ENCODE data around the gene ZNF804A. TPM values are rescaled to one million over a fixed set of nuclear protein-coding genes. Genes with fewer than 3 reads are reported as not detected.

ZNF804A gene
- total RNA-seq, 2 experiments from 2014 or later = not detected

- Mint-ChIP-seq H3K9me3 (peaks cover 2% of the 10 kb centered on the region), H3K4me3 (no peak overlapping the region), H3K27me3 (no peaks in the 10 kb centered on the region), H3K27ac (no peak overlapping the region), H3K4me1 (ENCODE audit: low read depth) (no peaks in the 10 kb centered on the region), H3K36me3 (ENCODE audit: low read depth) (no peaks in the 10 kb centered on the region)
- TF ChIP-seq, protein P1, sequence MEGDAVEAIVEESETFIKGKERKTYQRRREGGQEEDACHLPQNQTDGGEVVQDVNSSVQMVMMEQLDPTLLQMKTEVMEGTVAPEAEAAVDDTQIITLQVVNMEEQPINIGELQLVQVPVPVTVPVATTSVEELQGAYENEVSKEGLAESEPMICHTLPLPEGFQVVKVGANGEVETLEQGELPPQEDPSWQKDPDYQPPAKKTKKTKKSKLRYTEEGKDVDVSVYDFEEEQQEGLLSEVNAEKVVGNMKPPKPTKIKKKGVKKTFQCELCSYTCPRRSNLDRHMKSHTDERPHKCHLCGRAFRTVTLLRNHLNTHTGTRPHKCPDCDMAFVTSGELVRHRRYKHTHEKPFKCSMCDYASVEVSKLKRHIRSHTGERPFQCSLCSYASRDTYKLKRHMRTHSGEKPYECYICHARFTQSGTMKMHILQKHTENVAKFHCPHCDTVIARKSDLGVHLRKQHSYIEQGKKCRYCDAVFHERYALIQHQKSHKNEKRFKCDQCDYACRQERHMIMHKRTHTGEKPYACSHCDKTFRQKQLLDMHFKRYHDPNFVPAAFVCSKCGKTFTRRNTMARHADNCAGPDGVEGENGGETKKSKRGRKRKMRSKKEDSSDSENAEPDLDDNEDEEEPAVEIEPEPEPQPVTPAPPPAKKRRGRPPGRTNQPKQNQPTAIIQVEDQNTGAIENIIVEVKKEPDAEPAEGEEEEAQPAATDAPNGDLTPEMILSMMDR (IDR thresholded peaks at IDR 0.05) = no peak
- intact Hi-C loops (cut with micrococcal nuclease) = no loop called here
- DNase-seq = no peak
- no peak for ATAC-seq
- ChIA-PET CTCF (no interaction called here), POLR2A (no interaction called here)
Measured at GRCh38 chr2:184920451-184920965, 322.2 kb downstream of the ZNF804A start.

DNA sequence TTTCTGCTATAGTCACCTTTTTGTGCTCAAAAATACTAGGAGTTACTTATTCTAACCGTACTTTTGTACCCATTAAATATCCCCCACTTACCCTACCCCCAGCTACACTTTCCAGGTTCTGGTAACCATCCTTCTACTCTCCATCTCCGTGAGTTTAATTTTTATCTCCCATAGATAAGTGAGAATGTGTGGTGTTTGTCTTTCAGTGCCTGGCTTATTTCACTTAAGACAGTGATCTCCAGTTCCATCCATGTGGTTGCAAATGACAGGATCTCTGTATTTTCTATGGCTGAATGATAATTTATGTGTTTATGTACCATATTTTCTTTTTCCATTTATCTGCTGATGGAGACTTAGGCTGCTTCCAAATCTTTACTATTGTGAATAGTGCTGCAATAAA, 323.3 kb downstream of the ZNF804A start:
- ATAC-seq = no peak
- CTCF ChIA-PET = no interaction called here
- DNase-seq = no peak
- H3K4me1 Mint-ChIP-seq (ENCODE audit: low read depth) = no peaks in the 10 kb centered on the region
- POLR2A ChIA-PET = no interaction called here
- H3K4me3 Mint-ChIP-seq = no peak overlapping the region
- TF ChIP-seq, protein P1 (IDR thresholded peaks at IDR 0.05) = no peak
- H3K27ac Mint-ChIP-seq = no peak overlapping the region
- H3K9me3 Mint-ChIP-seq = peaks cover 2% of the 10 kb centered on the region
- H3K36me3 Mint-ChIP-seq (ENCODE audit: low read depth) = no peaks in the 10 kb centered on the region
- no peaks in the 10 kb centered on the region for H3K27me3 Mint-ChIP-seq
- intact Hi-C loops (cut with micrococcal nuclease) = no loop called here

- ChIA-PET POLR2A (no interaction called here), CTCF (no interaction called here)
- Mint-ChIP-seq H3K27me3 (no peaks in the 10 kb centered on the region), H3K36me3 (ENCODE audit: low read depth) (no peaks in the 10 kb centered on the region), H3K4me3 (no peak overlapping the region), H3K4me1 (ENCODE audit: low read depth) (no peaks in the 10 kb centered on the region), H3K27ac (no peak overlapping the region), H3K9me3 (peaks cover 4% of the 10 kb centered on the region)
- intact Hi-C loops (cut with micrococcal nuclease) = no loop called here
- TF ChIP-seq, protein P1 (IDR thresholded peaks at IDR 0.05) = no peak
- no peak for ATAC-seq
- DNase-seq = no peak
Measured at GRCh38 chr2:184923751-184924150, 325.4 kb downstream of the ZNF804A start.

- DNase-seq = no peak
- TF ChIP-seq, protein P1 (IDR thresholded peaks at IDR 0.05) = no peak
- no peaks in the 10 kb centered on the region for H3K4me1 Mint-ChIP-seq (ENCODE audit: low read depth)
- intact Hi-C loops (cut with micrococcal nuclease) = no loop called here
- H3K4me3 Mint-ChIP-seq = no peak overlapping the region
- ATAC-seq = no peak
- H3K27me3 Mint-ChIP-seq = no peaks in the 10 kb centered on the region
- POLR2A ChIA-PET = no interaction called here
- H3K27ac Mint-ChIP-seq = no peak overlapping the region
- no peaks in the 10 kb centered on the region for H3K36me3 Mint-ChIP-seq (ENCODE audit: low read depth)
- peaks cover 5% of the 10 kb centered on the region for H3K9me3 Mint-ChIP-seq
- CTCF ChIA-PET = no interaction called here
Measured at GRCh38 chr2:184927040-184927439, 328.7 kb downstream of the ZNF804A start.

GRCh38 chr2:184936761-184937160, 338.4 kb downstream of the ZNF804A start:
- intact Hi-C loops (cut with micrococcal nuclease) = no loop called here
- ChIA-PET POLR2A (no interaction called here), CTCF (no interaction called here)
- ATAC-seq (no peak), DNase-seq (no peak)
- Mint-ChIP-seq H3K4me1 (ENCODE audit: low read depth) (no peaks in the 10 kb centered on the region), H3K27me3 (no peaks in the 10 kb centered on the region), H3K4me3 (no peak overlapping the region), H3K27ac (no peak overlapping the region), H3K36me3 (ENCODE audit: low read depth) (no peaks in the 10 kb centered on the region), H3K9me3 (peaks cover 2% of the 10 kb centered on the region)
- TF ChIP-seq, protein P1 (IDR thresholded peaks at IDR 0.05) = no peak
